C4-2B (cell line): Measurements from ENCODE around the gene SLC22A15.

Experiments
- H3K27ac ChIP-seq: fragments of 450-650 bp; 2 replicates; pipeline ENCODE4 v1.5.1; 2017
- CTCF ChIP-seq: fragments of 450-650 bp; conservative IDR thresholded peaks from 2 replicates; pipeline ENCODE4 v1.5.1; 2017; ENCODE audit warnings: mild to moderate bottlenecking
- ZFX ChIP-seq: fragments of 450-650 bp; IDR thresholded peaks from 2 replicates; pipeline ENCODE4 v1.6.1; 2017

SLC22A15 gene

GRCh38 chr1:115976062-115976920, at the start of gene SLC22A15:
Gene SLC22A15 (plus strand): TSS chr1:115976513. CDS start chr1:115976628, 115 bp downstream.
- peak within 1 kb of the TSS; percentile 25 for H3K27ac ChIP-seq
- TF ChIP-seq ZFX (peak; percentile 49), CTCF (no peak)

- no peak overlapping the region for H3K27ac ChIP-seq
- no peak for TF ChIP-seq CTCF
- no peak for TF ChIP-seq ZFX
Measured at GRCh38 chr1:115927971-115928370, 48.3 kb upstream of the SLC22A15 start.

- TF ChIP-seq ZFX (no peak), CTCF (no peak)
- H3K27ac ChIP-seq: no peak overlapping the region
Measured at GRCh38 chr1:115929881-115930280, 46.4 kb upstream of the SLC22A15 start.

- no peak overlapping the region for H3K27ac ChIP-seq
- no peak for TF ChIP-seq ZFX
- TF ChIP-seq CTCF: no peak
Measured at GRCh38 chr1:115933625-115934024, 42.7 kb upstream of the SLC22A15 start.

- no peak for TF ChIP-seq ZFX
- no peak for TF ChIP-seq CTCF
- H3K27ac ChIP-seq: no peak overlapping the region
Measured at GRCh38 chr1:115939455-115939854, 36.9 kb upstream of the SLC22A15 start.

GRCh38 chr1:115946116-115946515, 30.2 kb upstream of the SLC22A15 start:
- no peak overlapping the region for H3K27ac ChIP-seq
- TF ChIP-seq ZFX (no peak), CTCF (no peak)

- no peak overlapping the region for H3K27ac ChIP-seq
- no peak for TF ChIP-seq ZFX
- TF ChIP-seq CTCF: no peak
Measured at GRCh38 chr1:115949156-115949555, 27.2 kb upstream of the SLC22A15 start.
